Esophagus muscularis mucosa (tissue), 4 donors: Measurements from ENCODE around the gene SCARF1. TPM values are rescaled to one million over a fixed set of nuclear protein-coding genes. Genes with fewer than 3 reads are reported as not detected.

Source experiments
- DNase-seq: peaks from one replicate; pipeline ENCODE4 v3.0.0-alpha.2; 2017; ENCODE audit errors: extremely low spot score
- H3K27ac ChIP-seq, 4 donors: fragments of 200-600 bp; sonication (generic); replicated peaks in 1 of 4; 1 replicate in 3 of 4; 2 replicates in 1 of 4; pipeline ENCODE4 v1.5.1; 2016 to 2019; ENCODE audit warnings: mild to moderate bottlenecking in 1 of 4
- H3K27me3 ChIP-seq, 4 donors: fragments of 200-600 bp; sonication (generic); one replicate each; pipeline versions ENCODE4 v1.5.1 to v1.6.0; 2016 to 2019
- H3K36me3 ChIP-seq, 4 donors: fragments of 200-600 bp; sonication (generic); one replicate each; pipeline ENCODE4 v1.5.1; 2016 to 2019
- H3K4me1 ChIP-seq, 4 donors: fragments of 200-600 bp; sonication (generic); one replicate each; pipeline ENCODE4 v1.5.1; 2016 to 2019
- H3K4me3 ChIP-seq, 4 donors: fragments of 200-600 bp; sonication (generic); 1 replicate in 2 of 4; 2 replicates in 2 of 4; pipeline ENCODE4 v1.5.1; 2016 to 2019; ENCODE audit warnings: mild to moderate bottlenecking in 4 of 4, moderate library complexity in 1 of 4
- H3K9me3 ChIP-seq, 4 donors: fragments of 200-600 bp; sonication (generic); 1 replicate in 3 of 4; 2 replicates in 1 of 4; pipeline ENCODE4 v1.5.1; 2016 to 2019
- CTCF ChIP-seq, 3 experiments: fragments of 200-600 bp in 2 of 3; fragments of 450-650 bp in 1 of 3; sonication (generic) in 2 of 3; IDR thresholded peaks; one replicate each; pipeline ENCODE4 v1.5.1; 2017 to 2019; ENCODE audit warnings: antibody characterized with exemption in 3 of 3, mild to moderate bottlenecking in 2 of 3, moderate library complexity in 1 of 3
- EP300 ChIP-seq: sonication (generic); formaldehyde crosslinking; IDR thresholded peaks from one replicate; pipeline ENCODE4 v1.6.1; 2017; ENCODE audit warnings: antibody characterized with exemption
- POLR2A ChIP-seq: fragments of 450-650 bp; IDR thresholded peaks from one replicate; pipeline ENCODE4 v1.6.1; 2017; ENCODE audit warnings: antibody characterized with exemption, moderate library complexity, mild to moderate bottlenecking, low read depth
- POLR2AphosphoS5 ChIP-seq, 2 donors: sonication (generic); formaldehyde crosslinking; IDR thresholded peaks; one replicate each; pipeline ENCODE4 v1.6.1; 2017; ENCODE audit warnings: antibody characterized with exemption in 2 of 2
- WGBS: methylation state at CpG from one replicate; pipeline ENCODE4 v1.1.5; 2018; 5-methylcytosine and 5-hydroxymethylcytosine counted together
- intact Hi-C: fragments of 100-400 bp; cut with DNase I; formaldehyde crosslinking; loops from one replicate; pipeline ENCODE4 v1.15.1; 2023
- small RNA-seq, 3 donors: library from RNA; depleted of rRNA; stranded (forward); fragments of <200 nt; gene quantifications; one replicate each; pipeline ENCODE3, GENCODE V24; 2016
- total RNA-seq, 4 donors: library from RNA; depleted of rRNA; stranded (reverse); fragments of >200 nt; gene quantifications; one replicate each; pipeline versions ENCODE4 v1.1.0 to v1.2.1, GENCODE V29; 2016

The SCARF1 gene
- total RNA-seq, 4 donors from 2014 or later, result 6.2 to 19.8 (median 12.8) TPM

- Histone ChIP-seq H3K4me1 (peaks cover 16 to 21% (median 19%) of the 10 kb centered on the region in 4 donors), H3K4me3 (no peak overlapping the region), H3K27ac (peak overlapping the region; percentile 60 to 71 (median 67)), H3K9me3 (no peaks in the 10 kb centered on the region), H3K27me3 (no peaks in the 10 kb centered on the region), H3K36me3 (peaks cover 0 to 44% (median 4%) of the 10 kb centered on the region in 4 donors)
- intact Hi-C loops, result no loop called here
- no peak for DNase-seq
- WGBS, result 57% methylated on average over 13 of the region's 19 CpGs
- TF ChIP-seq CTCF (IDR thresholded peaks at IDR 0.05) (no peak), POLR2AphosphoS5 (IDR thresholded peaks at IDR 0.05) (peak; percentile 25 to 35), POLR2A (no peak)
Measured at GRCh38 chr17:1590029-1590746, 55.3 kb downstream of the SCARF1 start.

GRCh38 chr17:1588821-1589585 is 56.5 kb downstream of the SCARF1 start:
- no peaks in the 10 kb centered on the region for H3K9me3 ChIP-seq
- no peaks in the 10 kb centered on the region for H3K27me3 ChIP-seq
- TF ChIP-seq CTCF (IDR thresholded peaks at IDR 0.05) (no peak), POLR2AphosphoS5 (IDR thresholded peaks at IDR 0.05) (no peak), POLR2A (no peak), EP300 (no peak)
- intact Hi-C loops, result no loop called here
- WGBS, result 73% methylated on average over 19 of the region's 33 CpGs
- H3K4me1 ChIP-seq, result peaks cover 16 to 21% (median 19%) of the 10 kb centered on the region in 4 donors
- peaks cover 0 to 52% (median 4%) of the 10 kb centered on the region in 4 donors for H3K36me3 ChIP-seq
- peak overlapping the region in 2 of 4 donors; percentile 60 to 71 for H3K27ac ChIP-seq
- H3K4me3 ChIP-seq, result no peak overlapping the region
- DNase-seq, result no peak

GRCh38 chr17:1584167-1584566 is 61.4 kb downstream of the SCARF1 start:
- intact Hi-C loops, result no loop called here
- Histone ChIP-seq H3K4me1 (peaks cover 0 to 4% (median 0%) of the 10 kb centered on the region in 4 donors), H3K4me3 (no peak overlapping the region), H3K36me3 (peaks cover 0 to 45% (median 3%) of the 10 kb centered on the region in 4 donors), H3K27ac (no peak overlapping the region), H3K9me3 (no peaks in the 10 kb centered on the region), H3K27me3 (no peaks in the 10 kb centered on the region)
- DNase-seq, result no peak
- WGBS, result 94% methylated on average over 9 of the region's 14 CpGs
- TF ChIP-seq POLR2AphosphoS5 (IDR thresholded peaks at IDR 0.05) (no peak), POLR2A (no peak), CTCF (IDR thresholded peaks at IDR 0.05) (no peak), EP300 (no peak)

Small RNAs within 50 kb of the gene (small RNA-seq; reads per million reads assigned to genes)
- 0 reads per million in 3 donors for gene RN7SL105P

Other genes starting within 250 kb of the SCARF1 start
- gene YWHAE, start 245.5 kb downstream of the SCARF1 start, total RNA-seq, result 100 to 1,000 TPM; 329 to 408 (median 364) TPM
- 100 to 1,000 TPM in 1 of 4 donors, 10 to 100 TPM in 3; 59.8 to 102 (median 75.7) TPM for gene CRK, start 189.5 kb downstream of the SCARF1 start, total RNA-seq
- gene MYO1C, start 153.0 kb downstream of the SCARF1 start, total RNA-seq, result 100 to 1,000 TPM; 248 to 444 (median 347) TPM
- gene INPP5K, start 129.1 kb downstream of the SCARF1 start, total RNA-seq, result 10 to 100 TPM; 62.0 to 89.3 (median 76.1) TPM
- 10 to 100 TPM; 36.5 to 54.9 (median 47.8) TPM for gene PITPNA, start 82.9 kb downstream of the SCARF1 start, total RNA-seq
- 10 to 100 TPM in 3 of 4 donors, 1 to 10 TPM in 1; 7.1 to 20.0 (median 13.7) TPM for gene SLC43A2, start 16.9 kb downstream of the SCARF1 start, total RNA-seq
- 10 to 100 TPM; 15.8 to 41.5 (median 24.0) TPM for gene RILP, start 4.1 kb upstream of the SCARF1 start, total RNA-seq
- 100 to 1,000 TPM; 141 to 187 (median 163) TPM for gene PRPF8, start 39.1 kb upstream of the SCARF1 start, total RNA-seq
- gene TLCD2, start 64.6 kb upstream of the SCARF1 start, total RNA-seq, result 1 to 10 TPM; 4.6 to 7.7 (median 5.5) TPM
- gene WDR81, start 79.0 kb upstream of the SCARF1 start, total RNA-seq, result 10 to 100 TPM; 25.7 to 40.8 (median 32.1) TPM
- 1 to 10 TPM; 2.4 to 7.5 (median 3.4) TPM for gene SERPINF2, start 97.1 kb upstream of the SCARF1 start, total RNA-seq
- 100 to 1,000 TPM; 177 to 464 (median 330) TPM for gene SERPINF1, start 116.3 kb upstream of the SCARF1 start, total RNA-seq
- gene SMYD4, start 184.2 kb upstream of the SCARF1 start, total RNA-seq, result 10 to 100 TPM; 10.3 to 14.8 (median 11.9) TPM
- 10 to 100 TPM; 22.9 to 30.8 (median 29.2) TPM for gene RPA1, start 184.3 kb upstream of the SCARF1 start, total RNA-seq